Keratinocyte (primary cell): ENCODE results near the gene USP8.

Experiments used
- CTCF ChIP-seq, 3 experiments: IDR thresholded peaks in 1 of 3; conservative IDR thresholded peaks in 1 of 3; optimal IDR thresholded peaks in 1 of 3; 2 replicates in 2 of 3; 3 replicates in 1 of 3; pipeline versions ENCODE3 to v1.5.1; 2011; ENCODE audit warnings: low read length in 3 of 3, mild to moderate bottlenecking in 3 of 3, moderate library complexity in 2 of 3, control low read depth in 1 of 3, inconsistent platforms in 1 of 3; ENCODE audit not compliant: insufficient read depth in 2 of 3; ENCODE audit errors: extremely low read depth in 1 of 3
- EZH2 ChIP-seq: IDR thresholded peaks from one replicate; pipeline ENCODE4 v1.6.1; 2012; ENCODE audit warnings: inconsistent platforms, mild to moderate bottlenecking, low read length, moderate library complexity

- no peak for TF ChIP-seq CTCF (optimal IDR thresholded peaks at IDR 0.05 in 1 of 3, IDR thresholded peaks at IDR 0.05 in 1 of 3, conservative IDR thresholded peaks at IDR 0.05 in 1 of 3; ENCODE audit: extremely low read depth in 1 of 3, insufficient read depth in 2 of 3, low read length in 3 of 3)
- TF ChIP-seq EZH2: no peak
Observed at GRCh38 chr15:50513001-50513400, 88.8 kb downstream of the USP8 start.
